Activated T-cell treated with anti-CD3 and anti-CD28 coated beads for 48 hours (primary cell): ENCODE results near the gene SLC1A1.
A peak's percentile ranks its signal among the peaks of the same experiment; 100 is the strongest.
"Not testable (repeated sequence)": the region's sequence is repeated elsewhere in the genome, so short reads cannot be mapped to it uniquely, and the experiment has no call there.

ENCODE experiments used
- DNase-seq: peaks from one replicate; pipeline ENCODE4 v3.0.0-alpha.2; 2020; ENCODE audit warnings: low read depth

SLC1A1 gene

GRCh38 chr9:4579001-4579400 is 88.7 kb downstream of the SLC1A1 start:
- no peak for DNase-seq

GRCh38 chr9:4581035-4581760 is 90.9 kb downstream of the SLC1A1 start:
- DNase-seq = no peak

GRCh38 chr9:4581861-4582565 is 91.7 kb downstream of the SLC1A1 start:
- no peak for DNase-seq

GRCh38 chr9:4583001-4583400 is 92.7 kb downstream of the SLC1A1 start:
- no peak for DNase-seq

GRCh38 chr9:4584636-4585035 is 94.4 kb downstream of the SLC1A1 start:
- DNase-seq = no peak

- DNase-seq = no peak
Observed at GRCh38 chr9:4585135-4585534, 94.9 kb downstream of the SLC1A1 start.

GRCh38 chr9:4588721-4589120 is 98.5 kb downstream of the SLC1A1 start:
- no peak for DNase-seq

- DNase-seq = no peak
Observed at GRCh38 chr9:4590430-4591122, 100.3 kb downstream of the SLC1A1 start.

GRCh38 chr9:4591123-4591500 is 100.8 kb downstream of the SLC1A1 start:
- DNase-seq = no peak

- DNase-seq = no peak
Observed at GRCh38 chr9:4592295-4592694, 102.0 kb downstream of the SLC1A1 start.

GRCh38 chr9:4592886-4593285 is 102.6 kb downstream of the SLC1A1 start:
- DNase-seq = no peak

GRCh38 chr9:4594545-4594944 is 104.3 kb downstream of the SLC1A1 start:
- no peak for DNase-seq

GRCh38 chr9:4594994-4595393 is 104.7 kb downstream of the SLC1A1 start:
- DNase-seq = no peak

GRCh38 chr9:4596165-4596922 is 106.1 kb downstream of the SLC1A1 start:
- DNase-seq = no peak

GRCh38 chr9:4600368-4600767 is 110.1 kb downstream of the SLC1A1 start:
- DNase-seq = no peak

- DNase-seq = no peak
Observed at GRCh38 chr9:4603830-4604229, 113.6 kb downstream of the SLC1A1 start.

- peak; percentile 28 for DNase-seq
Observed at GRCh38 chr9:4604678-4605095, 114.4 kb downstream of the SLC1A1 start.

GRCh38 chr9:4606033-4606432 is 115.8 kb downstream of the SLC1A1 start:
- not testable (repeated sequence) for DNase-seq

GRCh38 chr9:4614627-4615026 is 124.4 kb downstream of the SLC1A1 start:
- no peak for DNase-seq

GRCh38 chr9:4615251-4615650 is 125.0 kb downstream of the SLC1A1 start:
- no peak for DNase-seq

- DNase-seq = no peak
Observed at GRCh38 chr9:4615778-4616177, 125.5 kb downstream of the SLC1A1 start.

- no peak for DNase-seq
Observed at GRCh38 chr9:4617752-4618151, 127.5 kb downstream of the SLC1A1 start.
